Activated naive CD8-positive, alpha-beta T cell treated with anti-CD3 and anti-CD28 coated beads, Interleukin-2, amount 50 U/mL, for 24 hours (primary cell): Measurements from ENCODE around the gene URI1.
A peak's percentile ranks its signal among the peaks of the same experiment; 100 is the strongest.
"Not testable (repeated sequence)": the region's sequence is repeated elsewhere in the genome, so short reads cannot be mapped to it uniquely, and the experiment has no call there.

Experiments used
- ATAC-seq: fragments of 150-1000 bp; cut with Tn5 transposase; one replicate; pipeline ENCODE4 v1.10.0; 2021
- DNase-seq: peaks from one replicate; pipeline ENCODE4 v3.0.0; 2021
- H3K27ac Mint-ChIP-seq: one replicate; pipeline ENCODE4 v1.8.0; 2021; ENCODE audit warnings: mild to moderate bottlenecking, mixed read lengths
- H3K27me3 Mint-ChIP-seq: one replicate; pipeline ENCODE4 v1.8.0; 2021; ENCODE audit warnings: mixed read lengths
- H3K36me3 Mint-ChIP-seq: one replicate; pipeline ENCODE4 v1.8.0; 2021; ENCODE audit warnings: low read depth, mixed read lengths
- H3K4me1 Mint-ChIP-seq: one replicate; pipeline ENCODE4 v1.8.0; 2021; ENCODE audit warnings: mixed read lengths
- H3K4me3 Mint-ChIP-seq: one replicate; pipeline ENCODE4 v1.8.0; 2021; ENCODE audit warnings: mild to moderate bottlenecking, moderate library complexity, mixed read lengths
- H3K9me3 Mint-ChIP-seq: one replicate; pipeline ENCODE4 v1.8.0; 2021; ENCODE audit warnings: mixed read lengths

Gene URI1, protein sequence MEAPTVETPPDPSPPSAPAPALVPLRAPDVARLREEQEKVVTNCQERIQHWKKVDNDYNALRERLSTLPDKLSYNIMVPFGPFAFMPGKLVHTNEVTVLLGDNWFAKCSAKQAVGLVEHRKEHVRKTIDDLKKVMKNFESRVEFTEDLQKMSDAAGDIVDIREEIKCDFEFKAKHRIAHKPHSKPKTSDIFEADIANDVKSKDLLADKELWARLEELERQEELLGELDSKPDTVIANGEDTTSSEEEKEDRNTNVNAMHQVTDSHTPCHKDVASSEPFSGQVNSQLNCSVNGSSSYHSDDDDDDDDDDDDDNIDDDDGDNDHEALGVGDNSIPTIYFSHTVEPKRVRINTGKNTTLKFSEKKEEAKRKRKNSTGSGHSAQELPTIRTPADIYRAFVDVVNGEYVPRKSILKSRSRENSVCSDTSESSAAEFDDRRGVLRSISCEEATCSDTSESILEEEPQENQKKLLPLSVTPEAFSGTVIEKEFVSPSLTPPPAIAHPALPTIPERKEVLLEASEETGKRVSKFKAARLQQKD

DNA sequence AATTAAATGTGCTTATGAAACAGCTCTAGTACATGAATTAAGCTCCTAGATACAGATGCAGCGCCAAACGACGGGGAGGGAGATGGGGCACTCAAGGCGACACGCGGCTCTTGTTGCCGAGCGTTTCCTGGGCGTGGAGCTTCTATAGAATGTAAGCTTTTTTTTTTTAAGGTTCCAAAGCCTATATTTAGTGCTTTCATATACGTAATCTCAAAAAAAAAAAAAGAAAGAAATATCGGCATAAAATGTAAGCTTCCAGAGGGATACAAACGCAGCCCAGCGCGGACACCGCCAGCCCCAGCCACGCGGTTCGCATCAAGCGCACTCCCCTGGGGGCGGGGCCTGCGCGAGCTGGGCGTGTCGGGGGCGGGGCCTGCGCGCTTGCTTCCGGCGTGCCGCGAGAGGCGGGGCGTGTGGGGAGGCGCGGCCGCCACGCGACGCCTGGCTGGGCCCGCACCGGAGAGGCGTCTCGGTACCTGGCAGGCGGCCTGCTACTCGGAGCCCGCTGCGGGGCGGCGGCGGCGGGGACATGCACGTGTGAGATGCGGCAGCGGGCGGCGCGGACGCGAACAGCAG lies at the start of gene URI1:
Gene URI1, plus strand, starts transcription at position 412 of the 576 bp plus-strand sequence. CDS start 309 bp downstream, outside the sequence.
- DNase-seq (peak; percentile 96), ATAC-seq (peak; percentile 80)
- Mint-ChIP-seq H3K9me3 (peaks cover 8% of the 10 kb centered on the region), H3K36me3 (peaks cover 14% of the 10 kb centered on the region), H3K27ac (peak within 1 kb of the TSS; percentile 96), H3K4me3 (peak within 1 kb of the TSS; percentile 95), H3K4me1 (peaks cover 43% of the 10 kb centered on the region), H3K27me3 (no peaks in the 10 kb centered on the region)

DNA sequence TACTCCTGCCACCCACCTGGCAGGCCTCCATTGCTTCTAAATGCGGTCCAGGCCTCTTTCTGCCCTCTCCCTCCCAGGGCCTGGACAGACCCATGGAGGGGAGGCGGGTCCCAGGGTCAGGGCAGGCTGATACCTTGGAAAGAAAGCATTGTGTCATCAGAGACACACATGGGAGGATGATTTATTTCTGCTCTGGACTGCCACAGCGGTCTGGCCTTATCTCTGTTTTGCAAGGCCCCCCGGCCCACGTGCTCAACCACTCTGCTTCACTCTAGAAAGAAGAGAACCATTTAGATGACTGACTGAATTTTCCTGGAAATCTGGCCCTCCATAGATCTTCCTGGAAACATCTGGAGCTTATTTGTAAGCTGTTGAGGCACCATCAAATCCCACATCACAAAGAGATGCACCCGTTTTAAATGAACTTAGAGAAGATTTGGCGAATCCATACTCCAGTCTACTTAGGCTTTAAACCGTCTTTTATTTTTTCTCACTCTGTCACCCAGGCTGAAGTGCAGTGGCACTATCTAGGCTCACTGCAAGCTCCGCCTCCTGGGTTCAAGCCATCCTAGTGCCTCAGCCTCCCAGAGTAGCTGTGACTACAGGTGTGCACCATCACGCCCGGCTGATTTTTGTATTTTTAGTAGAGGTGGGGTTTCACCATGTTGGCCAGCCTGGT lies 48.3 kb upstream of the URI1 start:
- H3K4me3 Mint-ChIP-seq = no peak overlapping the region
- no peak overlapping the region for H3K27ac Mint-ChIP-seq
- no peak for ATAC-seq

DNA sequence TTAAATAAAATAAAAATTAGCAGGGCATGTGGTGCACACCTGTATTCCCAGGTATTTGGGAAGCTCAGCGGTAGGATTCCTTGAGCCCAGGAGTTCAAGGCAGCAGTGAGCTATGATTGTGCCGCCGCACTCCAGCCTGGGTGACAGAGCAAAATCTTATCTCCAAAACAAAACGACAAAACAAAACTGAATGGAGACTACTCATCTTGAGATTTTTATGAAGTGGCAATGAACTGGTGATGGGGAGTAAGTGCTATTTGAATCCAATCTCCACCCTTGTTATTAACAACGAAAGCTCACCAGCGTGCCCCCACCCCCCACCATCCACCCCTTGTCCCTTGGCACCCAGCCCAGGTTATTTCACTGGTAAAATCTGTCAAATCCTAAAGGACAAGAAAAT lies 45.2 kb upstream of the URI1 start:
- H3K4me1 Mint-ChIP-seq = no peaks in the 10 kb centered on the region

More for the DNA sequence above, 48.3 kb upstream of the URI1 start:
- Mint-ChIP-seq H3K27me3 (no peaks in the 10 kb centered on the region), H3K9me3 (no peaks in the 10 kb centered on the region), H3K4me1 (no peaks in the 10 kb centered on the region), H3K36me3 (no peaks in the 10 kb centered on the region)
- no peak for DNase-seq

DNA sequence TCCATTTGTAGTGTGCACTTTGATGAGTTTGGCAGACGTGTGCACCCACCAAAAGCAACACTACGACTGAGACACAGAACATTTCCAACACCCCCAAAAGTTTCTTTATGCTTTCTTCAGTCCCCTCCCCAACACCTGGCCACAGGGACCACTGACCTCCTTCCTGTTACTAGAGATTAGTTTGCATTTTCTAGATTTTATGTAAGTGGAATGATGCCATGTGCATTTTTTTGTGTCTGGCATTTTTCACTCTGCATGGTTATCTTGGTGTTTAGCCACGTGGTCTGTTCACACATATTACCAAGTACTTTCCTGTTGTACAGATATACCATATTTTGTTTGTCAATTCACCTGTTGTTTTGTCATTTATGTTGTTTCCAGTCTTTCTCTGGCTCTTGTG lies 44.6 kb upstream of the URI1 start:
- Mint-ChIP-seq H3K27ac (no peak overlapping the region), H3K4me3 (no peak overlapping the region), H3K27me3 (no peaks in the 10 kb centered on the region), H3K36me3 (no peaks in the 10 kb centered on the region), H3K4me1 (no peaks in the 10 kb centered on the region), H3K9me3 (no peaks in the 10 kb centered on the region)
- no peak for ATAC-seq
- no peak for DNase-seq

More for the DNA sequence above, 45.2 kb upstream of the URI1 start:
- Mint-ChIP-seq H3K9me3 (no peaks in the 10 kb centered on the region), H3K27ac (no peak overlapping the region), H3K36me3 (no peaks in the 10 kb centered on the region), H3K4me3 (no peak overlapping the region), H3K27me3 (no peaks in the 10 kb centered on the region)
- ATAC-seq (no peak), DNase-seq (no peak)

DNA sequence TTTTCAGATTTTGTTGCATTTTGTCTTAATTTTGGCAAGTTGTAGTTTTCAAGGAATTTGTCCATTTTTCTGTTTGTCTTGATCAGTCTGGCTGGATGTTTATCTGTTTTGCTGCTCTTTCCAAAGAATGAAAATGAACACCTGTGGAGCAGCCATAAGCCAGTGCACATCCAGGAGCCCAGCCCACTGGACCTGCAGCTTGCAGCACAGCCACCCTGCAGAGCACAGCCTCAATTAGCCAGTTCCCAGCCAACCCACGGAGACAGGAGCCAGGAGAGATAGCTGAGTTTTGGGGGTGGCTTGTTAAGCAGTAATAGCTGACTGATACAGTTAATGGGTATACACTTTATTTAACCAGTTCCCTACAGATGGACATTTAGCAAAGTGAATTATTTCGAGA lies 38.0 kb upstream of the URI1 start:
- no peak overlapping the region for H3K27ac Mint-ChIP-seq
- H3K9me3 Mint-ChIP-seq = no peaks in the 10 kb centered on the region
- no peaks in the 10 kb centered on the region for H3K27me3 Mint-ChIP-seq

DNA sequence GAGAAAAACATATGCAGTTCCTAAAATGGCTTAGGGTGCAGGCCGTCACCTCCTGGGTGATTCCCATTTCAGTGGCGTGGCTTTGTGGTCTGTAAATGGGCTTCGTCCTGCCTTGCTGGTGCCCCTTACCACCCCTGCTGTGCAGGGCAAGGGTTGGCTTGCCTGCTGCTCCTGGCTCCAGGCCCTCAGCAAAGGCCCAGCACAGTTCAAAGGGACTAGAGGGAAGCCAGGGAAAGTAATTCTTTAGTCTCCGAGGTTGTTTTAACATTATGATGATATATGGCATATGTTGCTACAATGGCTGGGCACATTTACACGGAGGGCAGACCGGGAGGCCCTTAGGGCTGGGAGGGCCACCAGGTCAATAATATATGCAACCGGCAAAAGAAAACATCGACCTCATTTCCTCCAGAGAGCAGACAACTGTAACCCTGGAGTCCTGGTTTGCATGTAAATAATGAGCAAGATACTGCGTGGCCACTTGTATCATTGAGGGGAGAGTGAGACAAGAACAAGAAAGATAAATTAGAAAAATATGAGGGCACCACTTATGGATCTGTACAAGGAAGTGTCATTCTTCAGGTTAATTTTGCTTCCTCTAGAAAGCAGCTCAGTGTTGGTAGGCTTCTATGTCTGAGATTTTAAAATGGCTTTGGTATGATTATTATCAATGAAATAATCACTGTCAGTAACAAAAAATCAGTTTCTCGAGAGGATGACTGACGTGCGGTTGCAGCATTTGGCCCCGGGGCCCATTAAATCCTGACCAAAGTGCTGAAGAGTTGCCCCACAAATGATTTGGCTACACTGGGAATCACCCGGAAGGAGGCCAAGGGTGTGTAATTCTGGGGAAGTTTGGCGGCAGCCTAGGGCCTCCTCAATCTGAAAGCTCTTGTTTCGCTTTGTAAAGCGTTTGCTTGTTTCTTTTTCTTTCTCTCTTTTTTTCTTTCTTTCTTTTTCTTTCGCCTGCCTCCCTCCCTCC lies 32.8 kb upstream of the URI1 start:
- no peak for ATAC-seq
- Mint-ChIP-seq H3K27me3 (no peaks in the 10 kb centered on the region), H3K9me3 (no peaks in the 10 kb centered on the region), H3K4me1 (no peaks in the 10 kb centered on the region), H3K27ac (no peak overlapping the region), H3K4me3 (no peak overlapping the region), H3K36me3 (no peaks in the 10 kb centered on the region)
- no peak for DNase-seq

More for the DNA sequence above, 38.0 kb upstream of the URI1 start:
- DNase-seq = no peak
- H3K4me3 Mint-ChIP-seq = no peak overlapping the region
- no peaks in the 10 kb centered on the region for H3K4me1 Mint-ChIP-seq
- ATAC-seq = no peak
- no peaks in the 10 kb centered on the region for H3K36me3 Mint-ChIP-seq

DNA sequence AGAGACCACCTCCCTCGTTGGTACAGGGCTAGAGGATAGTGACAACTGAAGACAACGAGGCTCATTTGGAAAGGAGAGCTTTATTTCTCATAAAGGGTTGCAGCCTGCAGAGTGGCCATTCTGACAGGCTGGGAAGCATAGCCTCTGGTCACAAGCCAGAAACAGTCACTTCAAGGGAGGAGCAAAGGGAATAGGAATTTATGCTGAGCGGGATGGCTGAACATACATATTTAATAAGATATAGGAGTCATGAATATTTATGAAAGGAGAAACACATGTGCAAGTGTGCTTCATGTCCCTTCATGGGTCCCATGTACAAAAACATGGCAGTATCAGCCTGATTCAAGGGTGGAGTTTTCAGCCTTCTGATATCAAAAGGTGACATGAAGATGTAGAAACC lies 27.1 kb upstream of the URI1 start:
- DNase-seq (no peak), ATAC-seq (no peak)
- H3K27me3 Mint-ChIP-seq = peaks cover 7% of the 10 kb centered on the region
- H3K27ac Mint-ChIP-seq = no peak overlapping the region
- no peaks in the 10 kb centered on the region for H3K4me1 Mint-ChIP-seq
- H3K36me3 Mint-ChIP-seq = no peaks in the 10 kb centered on the region
- H3K9me3 Mint-ChIP-seq = no peaks in the 10 kb centered on the region
- H3K4me3 Mint-ChIP-seq = no peak overlapping the region

DNA sequence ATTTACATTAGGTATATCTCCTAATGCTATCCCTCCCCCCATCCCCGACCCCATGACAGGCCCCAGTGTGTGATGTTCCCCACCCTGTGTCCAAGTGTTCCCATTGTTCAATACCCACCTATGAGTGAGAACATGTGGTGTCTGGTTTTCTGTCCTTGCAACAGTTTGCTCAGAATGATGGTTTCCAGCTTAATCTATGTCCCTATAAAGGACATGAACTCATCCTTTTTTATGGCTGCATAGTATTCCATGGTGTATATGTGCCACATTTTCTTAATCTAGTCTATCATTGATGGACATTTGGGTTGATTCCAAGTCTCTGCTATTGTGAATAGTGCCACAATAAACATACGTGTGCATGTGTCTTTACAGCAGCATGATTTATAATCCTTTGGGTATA lies 26.2 kb upstream of the URI1 start:
- not testable (repeated sequence) for DNase-seq, H3K4me3 Mint-ChIP-seq, H3K4me1 Mint-ChIP-seq

DNA sequence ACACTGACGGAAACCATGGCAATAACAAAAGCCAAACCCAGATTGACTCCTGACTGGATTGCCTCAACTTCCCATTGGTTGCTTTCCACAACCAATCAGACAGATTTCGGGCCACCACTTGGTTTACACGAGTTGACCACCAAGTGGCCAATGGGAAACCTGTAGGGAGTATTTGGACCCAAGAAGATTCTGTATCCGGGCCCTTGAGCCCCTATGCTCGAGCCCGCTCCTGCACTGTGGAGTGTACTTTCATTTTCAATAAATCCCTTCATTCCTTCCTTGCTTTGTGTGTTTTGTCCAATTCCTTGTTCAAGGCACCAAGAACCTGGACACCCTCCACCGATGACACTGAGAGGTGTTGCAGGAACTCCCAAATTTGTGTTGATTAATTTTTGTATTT lies 24.1 kb upstream of the URI1 start:
- Mint-ChIP-seq H3K4me1 (no peaks in the 10 kb centered on the region), H3K27me3 (peaks cover 10% of the 10 kb centered on the region), H3K36me3 (no peaks in the 10 kb centered on the region), H3K27ac (no peak overlapping the region), H3K9me3 (no peaks in the 10 kb centered on the region), H3K4me3 (no peak overlapping the region)
- no peak for DNase-seq
- no peak for ATAC-seq

More for the DNA sequence above, 26.2 kb upstream of the URI1 start:
- ATAC-seq, H3K9me3 Mint-ChIP-seq, H3K27ac Mint-ChIP-seq, H3K27me3 Mint-ChIP-seq, H3K36me3 Mint-ChIP-seq: not testable (repeated sequence)

DNA sequence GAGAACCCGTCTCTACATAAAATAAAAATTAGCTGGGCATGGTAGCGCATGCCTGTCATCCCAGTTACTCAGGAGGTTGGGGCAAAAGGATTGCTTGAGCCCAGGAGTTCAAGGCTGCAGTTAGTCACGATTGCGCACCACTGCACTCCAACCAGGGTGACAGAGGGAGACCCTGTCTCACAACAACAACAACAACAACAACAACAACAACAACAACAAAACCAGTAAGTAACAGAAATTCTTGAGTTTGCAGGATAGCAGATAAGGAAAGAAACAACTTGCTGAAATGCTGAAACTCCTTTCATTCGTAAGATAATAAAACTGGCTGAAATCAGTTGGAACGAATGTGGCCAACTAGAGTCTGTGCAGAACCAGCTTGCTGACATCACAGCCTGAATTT lies 23.1 kb upstream of the URI1 start:
- Mint-ChIP-seq H3K4me3 (no peak overlapping the region), H3K4me1 (no peaks in the 10 kb centered on the region), H3K9me3 (no peaks in the 10 kb centered on the region), H3K27ac (no peak overlapping the region), H3K27me3 (peaks cover 10% of the 10 kb centered on the region), H3K36me3 (no peaks in the 10 kb centered on the region)
- ATAC-seq (no peak), DNase-seq (no peak)

DNA sequence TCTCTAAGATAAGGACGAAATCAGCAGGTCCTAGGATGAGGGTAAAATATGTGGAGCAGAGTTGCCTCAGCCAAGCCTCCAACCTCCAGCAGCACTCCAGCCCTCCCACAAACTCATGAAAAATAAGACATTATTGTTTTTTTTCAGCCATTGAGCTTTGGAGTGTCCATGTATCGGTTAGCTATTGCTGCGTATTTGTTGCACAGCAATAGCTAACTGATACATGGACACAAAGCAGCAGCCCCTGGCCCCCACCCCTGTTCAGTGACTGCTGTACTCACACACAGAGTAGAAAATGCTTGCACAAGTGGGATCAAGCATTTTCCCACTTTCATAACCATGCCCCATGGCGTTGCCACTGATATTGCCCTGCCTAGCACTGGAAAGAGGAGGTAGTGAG lies 19.1 kb upstream of the URI1 start:
- DNase-seq (no peak), ATAC-seq (no peak)
- Mint-ChIP-seq H3K4me1 (no peaks in the 10 kb centered on the region), H3K9me3 (no peaks in the 10 kb centered on the region), H3K36me3 (no peaks in the 10 kb centered on the region), H3K27me3 (peaks cover 6% of the 10 kb centered on the region), H3K27ac (no peak overlapping the region), H3K4me3 (no peak overlapping the region)

DNA sequence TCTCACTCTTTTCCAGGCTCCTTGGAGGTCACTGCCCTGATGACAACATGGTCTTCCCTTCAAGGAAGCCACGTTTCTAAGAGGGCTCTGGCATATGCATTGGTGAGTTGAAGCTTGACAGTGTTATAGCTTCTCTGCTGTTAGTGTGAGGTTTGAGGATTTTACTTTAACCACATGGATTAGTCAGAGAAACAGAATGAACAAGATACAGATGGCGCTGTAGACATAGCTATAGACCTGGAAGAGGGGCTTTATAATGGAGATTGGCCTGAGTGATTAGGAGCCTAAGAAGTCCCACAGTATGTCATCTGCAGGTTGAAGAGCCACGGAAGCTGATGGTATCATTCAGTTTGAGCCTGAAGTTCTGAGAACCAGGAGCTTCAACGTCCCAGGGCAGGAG lies 18.4 kb upstream of the URI1 start:
- Mint-ChIP-seq H3K9me3 (no peaks in the 10 kb centered on the region), H3K4me3 (no peak overlapping the region), H3K27me3 (peaks cover 6% of the 10 kb centered on the region), H3K36me3 (no peaks in the 10 kb centered on the region), H3K4me1 (no peaks in the 10 kb centered on the region), H3K27ac (no peak overlapping the region)
- ATAC-seq (peak; percentile 63), DNase-seq (no peak)

DNA sequence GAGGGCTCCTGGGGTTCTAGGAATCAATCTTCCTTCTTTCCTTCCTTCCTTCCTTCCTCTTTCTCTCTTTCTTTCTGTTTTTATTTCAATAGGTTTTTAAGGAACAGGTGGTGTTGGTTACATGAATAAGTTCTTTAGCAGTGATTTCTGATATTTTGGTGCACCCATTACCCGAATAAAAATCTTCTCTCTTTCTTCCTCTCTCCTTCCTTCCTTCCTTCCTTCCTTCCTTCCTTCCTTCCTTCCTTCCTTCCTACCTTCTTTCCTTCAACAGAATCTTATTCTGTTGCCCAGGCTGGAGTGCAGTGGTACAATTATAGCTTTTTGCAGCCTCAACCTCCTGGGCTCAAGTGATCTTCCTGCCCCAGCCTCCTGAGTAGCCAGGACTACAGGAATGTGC lies 16.0 kb upstream of the URI1 start:
- H3K9me3 Mint-ChIP-seq = no peaks in the 10 kb centered on the region
- no peaks in the 10 kb centered on the region for H3K36me3 Mint-ChIP-seq
- no peak overlapping the region for H3K4me3 Mint-ChIP-seq
- no peak for DNase-seq
- peaks cover 9% of the 10 kb centered on the region for H3K27me3 Mint-ChIP-seq
- no peaks in the 10 kb centered on the region for H3K4me1 Mint-ChIP-seq
- ATAC-seq = no peak
- H3K27ac Mint-ChIP-seq = no peak overlapping the region

DNA sequence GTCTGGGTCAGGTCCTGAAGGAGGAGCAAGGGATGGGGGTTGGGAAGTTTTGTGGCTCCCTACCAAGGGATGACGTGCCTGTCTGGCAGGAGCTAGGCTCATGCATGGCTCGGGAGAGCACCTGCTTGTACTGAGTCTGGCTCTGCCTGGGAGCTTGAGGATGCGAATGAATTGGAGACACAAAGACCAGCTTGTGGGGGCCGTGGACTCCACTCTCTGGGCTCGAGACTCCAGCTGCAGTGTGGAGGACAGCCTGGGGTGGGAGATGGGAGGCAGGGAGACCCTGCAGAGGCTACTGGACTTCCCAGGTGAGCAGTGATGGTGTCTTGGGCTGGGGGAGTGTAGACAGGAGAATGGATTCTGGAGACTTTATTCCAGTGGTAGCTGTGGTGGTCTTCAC lies 15.2 kb upstream of the URI1 start:
- Mint-ChIP-seq H3K9me3 (no peaks in the 10 kb centered on the region), H3K36me3 (no peaks in the 10 kb centered on the region), H3K27ac (no peak overlapping the region), H3K27me3 (peaks cover 6% of the 10 kb centered on the region), H3K4me1 (no peaks in the 10 kb centered on the region), H3K4me3 (no peak overlapping the region)
- ATAC-seq (no peak), DNase-seq (no peak)
